Activated T-cell treated with anti-CD3 and anti-CD28 coated beads for 24 hours (primary cell): ENCODE measurements around the gene GNLY.
"Not testable (repeated sequence)": the region's sequence is repeated elsewhere in the genome, so short reads cannot be mapped to it uniquely, and the experiment has no call there.

Experiments
- DNase-seq: peaks from one replicate; pipeline ENCODE4 v3.0.0-alpha.2; 2020; ENCODE audit warnings: low read depth

Gene GNLY

DNA sequence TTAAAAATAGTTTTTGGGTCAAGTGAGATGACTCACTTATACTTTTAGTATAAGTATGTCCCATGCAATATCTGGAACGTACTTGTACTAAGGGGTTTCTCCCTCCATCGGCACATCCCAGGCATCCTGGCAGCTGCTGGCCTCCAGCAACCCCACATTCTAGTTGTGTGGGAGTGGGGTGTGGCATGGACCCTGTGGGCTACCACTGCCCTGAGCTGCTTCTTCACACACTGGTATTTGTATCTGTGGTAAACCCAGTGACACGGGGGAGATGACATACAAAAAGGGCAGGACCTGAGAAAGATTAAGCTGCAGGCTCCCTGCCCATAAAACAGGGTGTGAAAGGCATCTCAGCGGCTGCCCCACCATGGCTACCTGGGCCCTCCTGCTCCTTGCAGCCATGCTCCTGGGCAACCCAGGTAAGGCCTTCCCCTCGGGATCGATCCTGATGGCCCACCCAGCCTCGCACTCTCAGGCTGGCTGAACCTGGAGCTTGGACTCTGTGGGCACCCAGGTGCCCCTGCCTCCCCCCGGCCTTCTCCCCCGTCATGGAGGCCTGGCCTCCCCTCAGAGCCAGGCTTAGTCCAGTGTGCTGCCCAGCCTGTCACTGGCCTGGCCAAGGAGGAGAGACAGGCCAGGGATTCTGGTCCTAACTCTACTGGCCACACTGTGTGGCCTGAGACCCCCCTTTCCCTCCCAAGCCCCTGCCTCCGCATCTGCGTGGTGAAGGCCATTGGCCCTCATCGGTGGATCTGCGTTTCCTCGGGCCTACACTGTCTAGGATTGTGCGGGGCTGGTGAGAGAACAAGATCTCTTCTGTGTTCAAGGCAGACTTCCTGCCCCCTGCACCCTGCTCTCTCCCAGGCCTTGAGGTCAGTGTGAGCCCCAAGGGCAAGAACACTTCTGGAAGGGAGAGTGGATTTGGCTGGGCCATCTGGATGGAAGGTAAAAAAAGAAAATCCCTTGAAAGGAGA is at the start of gene GNLY:
TSS of gene GNLY (plus strand) at position 307 of the 974 bp plus-strand sequence. CDS start at position 368, 61 bp downstream.
- DNase-seq = no peak

DNA sequence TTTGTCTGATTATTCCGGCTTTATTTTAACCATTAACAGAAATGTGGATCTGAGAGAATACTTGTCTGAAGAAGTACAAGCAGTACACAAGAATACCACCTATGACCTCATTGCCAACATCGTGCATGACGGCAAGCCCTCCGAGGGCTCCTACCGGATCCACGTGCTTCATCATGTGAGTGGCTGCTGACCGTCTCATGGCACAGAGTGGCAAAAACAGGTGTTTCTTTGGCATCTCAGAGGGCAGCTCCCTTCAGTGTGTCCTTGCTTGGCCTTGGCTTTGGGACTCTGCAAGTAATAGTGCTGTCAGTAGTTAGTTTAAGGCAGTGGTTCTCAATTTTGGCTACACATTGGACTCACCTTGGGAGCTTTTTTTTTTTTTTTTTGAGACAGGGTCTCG is 49.2 kb upstream of the GNLY start:
- DNase-seq = no peak

- no peak for DNase-seq
Observed at GRCh38 chr2:85646166-85646565, 48.0 kb upstream of the GNLY start.

GRCh38 chr2:85647823-85648526 is 46.2 kb upstream of the GNLY start:
- DNase-seq = no peak

GRCh38 chr2:85648619-85649018 is 45.5 kb upstream of the GNLY start:
- DNase-seq = no peak

DNA sequence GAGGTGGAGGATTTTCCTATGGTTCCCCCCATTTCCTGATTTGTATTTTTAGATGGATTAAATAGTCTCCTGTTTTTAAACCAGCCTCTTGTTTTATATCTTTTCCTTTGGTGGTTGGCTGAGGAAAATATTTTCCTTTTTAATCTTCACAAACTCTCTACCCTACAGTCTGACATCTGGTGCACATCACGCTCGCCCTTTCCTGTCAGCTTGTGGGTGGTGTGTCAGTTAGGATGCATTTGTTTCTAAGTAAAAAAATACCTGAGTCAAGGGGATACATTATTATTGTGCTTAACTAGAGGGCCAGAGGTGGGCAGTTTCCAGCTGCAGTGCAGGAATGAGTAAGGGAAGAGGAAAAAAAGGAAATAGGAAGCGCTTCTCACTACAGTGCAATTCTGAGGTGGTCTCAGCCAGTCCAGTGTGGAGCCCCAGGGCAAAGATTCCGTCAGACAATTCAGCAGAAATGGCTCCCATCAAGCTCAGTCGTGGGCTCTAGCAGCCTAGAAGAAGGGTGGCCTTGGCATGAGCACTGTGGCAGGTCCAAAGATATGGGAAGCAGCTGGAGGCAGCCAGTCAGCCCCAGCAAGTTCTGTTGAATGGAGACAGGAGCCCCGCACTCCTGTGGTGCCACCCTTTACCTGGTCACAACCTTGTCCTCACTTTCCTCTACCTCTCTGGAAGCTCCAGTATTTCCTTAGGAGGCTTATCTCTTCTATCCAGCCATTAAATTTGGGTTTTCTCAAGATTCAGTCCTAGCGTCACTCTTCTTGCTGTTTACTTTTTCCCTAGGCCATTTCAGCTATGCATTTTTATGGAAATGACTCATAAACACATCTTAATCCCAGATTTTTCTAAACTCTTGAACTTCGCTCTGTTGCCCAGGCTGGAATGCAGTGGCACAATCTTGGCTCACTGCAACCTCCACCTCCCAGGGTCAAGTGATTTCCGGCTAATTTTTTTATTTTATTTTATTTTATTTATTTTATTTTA is 44.7 kb upstream of the GNLY start:
- DNase-seq = no peak

GRCh38 chr2:85650456-85650855 is 43.7 kb upstream of the GNLY start:
- DNase-seq = no peak

DNA sequence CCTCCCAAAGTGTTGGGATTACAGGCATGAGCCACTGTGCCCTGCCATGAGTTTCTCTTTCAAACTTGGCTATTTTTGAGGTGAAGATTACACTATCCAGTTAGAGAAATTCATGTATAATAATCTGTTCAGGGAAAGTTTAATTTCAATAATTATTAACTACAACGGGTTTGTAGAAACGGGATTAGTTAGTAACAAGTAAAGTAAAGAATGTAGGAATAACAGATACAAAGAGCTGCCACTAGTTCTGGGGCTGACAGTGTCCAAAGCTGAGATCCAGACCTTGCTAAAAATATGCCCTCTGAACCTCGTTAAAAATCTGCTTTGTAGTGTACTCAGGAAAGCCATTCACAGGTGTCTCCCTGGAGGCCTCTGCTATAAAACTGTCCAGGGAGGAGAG is 43.1 kb upstream of the GNLY start:
- no peak for DNase-seq

GRCh38 chr2:85652056-85652455 is 42.1 kb upstream of the GNLY start:
- no peak for DNase-seq

- no peak for DNase-seq
Observed at GRCh38 chr2:85653996-85654395, 40.2 kb upstream of the GNLY start.

GRCh38 chr2:85655961-85656417 is 38.2 kb upstream of the GNLY start:
- DNase-seq = no peak

GRCh38 chr2:85656468-85656867 is 37.7 kb upstream of the GNLY start:
- DNase-seq = no peak

DNA sequence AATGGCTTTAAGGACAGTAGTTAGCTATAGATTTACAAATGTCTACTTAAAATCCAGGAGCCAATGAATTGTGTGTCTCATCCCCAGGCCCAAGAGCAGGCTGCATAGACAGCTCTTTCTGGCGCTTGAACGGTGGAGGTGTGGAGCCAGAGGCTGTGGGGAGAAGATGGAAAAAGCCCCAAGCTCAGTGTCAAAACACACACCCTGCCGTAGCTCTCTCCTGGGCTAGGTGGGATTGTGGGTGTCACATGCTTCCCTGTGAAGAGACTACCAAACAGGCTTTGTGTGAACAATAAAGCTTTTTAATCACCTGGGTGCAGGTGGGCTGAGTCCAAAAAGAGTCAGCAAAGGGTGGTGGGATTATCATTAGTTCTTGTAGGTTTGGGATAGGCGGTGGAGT is 36.8 kb upstream of the GNLY start:
- not testable (repeated sequence) for DNase-seq

DNA sequence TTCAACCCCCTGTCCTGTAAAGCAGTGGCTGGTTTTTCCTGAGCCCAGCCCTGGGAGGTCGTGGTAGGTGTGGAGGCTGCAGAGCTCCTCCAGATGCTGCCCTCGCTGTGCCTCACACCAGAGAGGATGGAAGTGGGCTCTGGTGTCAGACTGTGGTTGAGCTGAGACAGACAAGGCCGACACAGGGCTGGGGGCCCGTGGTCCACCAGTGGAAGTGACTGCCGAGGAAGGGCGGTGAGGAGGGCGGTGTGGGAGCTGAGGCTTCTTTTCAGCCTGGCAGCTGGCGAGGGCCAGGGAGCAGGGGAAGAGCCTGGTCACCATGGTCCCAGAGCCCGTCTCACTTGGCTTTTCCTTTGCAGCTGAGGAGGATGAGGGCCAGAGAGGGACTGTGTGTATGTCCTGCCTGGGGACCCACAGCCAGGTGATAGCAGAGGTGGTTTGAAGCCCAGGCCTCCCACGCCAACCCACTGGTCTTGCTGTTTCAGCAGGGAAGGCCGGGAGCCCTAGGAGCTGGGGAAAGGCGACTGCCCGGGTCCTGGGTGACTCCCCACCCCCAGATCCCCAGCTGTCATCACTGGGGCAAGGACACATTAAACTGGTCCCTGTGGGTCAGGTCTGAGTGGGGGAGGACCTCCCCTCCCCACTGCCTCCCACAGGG is 34.7 kb upstream of the GNLY start:
- no peak for DNase-seq

- not testable (repeated sequence) for DNase-seq
Observed at GRCh38 chr2:85660301-85660700, 33.9 kb upstream of the GNLY start.

GRCh38 chr2:85660725-85661124 is 33.4 kb upstream of the GNLY start:
- no peak for DNase-seq

GRCh38 chr2:85661139-85661858 is 32.9 kb upstream of the GNLY start:
- no peak for DNase-seq

DNA sequence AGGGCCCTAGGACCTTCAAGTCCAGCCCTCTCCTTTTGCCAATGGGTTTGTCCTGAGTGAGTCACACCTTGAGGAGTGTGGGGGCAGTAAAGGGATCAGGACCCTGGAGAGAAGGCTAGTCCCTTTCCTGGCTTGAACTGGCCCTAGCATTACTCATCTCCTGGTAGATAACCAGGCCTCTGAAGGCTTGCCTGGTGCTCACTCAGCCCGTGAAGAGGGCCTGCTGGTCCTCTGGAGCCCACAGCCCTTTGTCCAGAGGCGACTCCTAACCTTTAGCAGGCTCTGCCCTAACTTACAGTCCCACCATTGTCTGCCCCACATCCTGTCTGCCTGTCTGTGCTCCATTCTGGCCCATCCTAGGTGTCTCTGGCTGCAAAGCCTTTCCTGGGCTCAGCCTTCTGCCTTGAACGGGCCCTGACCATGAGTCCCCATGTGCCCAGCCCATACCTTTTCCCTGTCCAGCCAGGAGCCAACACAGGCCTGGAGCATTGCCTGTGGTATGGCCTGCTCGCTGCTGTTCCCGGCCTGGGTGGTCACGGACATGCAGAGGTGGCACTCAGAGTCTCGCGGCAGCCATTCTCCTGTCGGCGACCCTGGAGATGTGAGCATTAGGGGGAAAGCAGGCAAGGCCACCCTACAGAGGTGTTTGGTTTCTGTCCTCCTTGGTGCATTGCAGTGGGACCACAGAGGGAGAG is 31.1 kb upstream of the GNLY start:
- no peak for DNase-seq

DNA sequence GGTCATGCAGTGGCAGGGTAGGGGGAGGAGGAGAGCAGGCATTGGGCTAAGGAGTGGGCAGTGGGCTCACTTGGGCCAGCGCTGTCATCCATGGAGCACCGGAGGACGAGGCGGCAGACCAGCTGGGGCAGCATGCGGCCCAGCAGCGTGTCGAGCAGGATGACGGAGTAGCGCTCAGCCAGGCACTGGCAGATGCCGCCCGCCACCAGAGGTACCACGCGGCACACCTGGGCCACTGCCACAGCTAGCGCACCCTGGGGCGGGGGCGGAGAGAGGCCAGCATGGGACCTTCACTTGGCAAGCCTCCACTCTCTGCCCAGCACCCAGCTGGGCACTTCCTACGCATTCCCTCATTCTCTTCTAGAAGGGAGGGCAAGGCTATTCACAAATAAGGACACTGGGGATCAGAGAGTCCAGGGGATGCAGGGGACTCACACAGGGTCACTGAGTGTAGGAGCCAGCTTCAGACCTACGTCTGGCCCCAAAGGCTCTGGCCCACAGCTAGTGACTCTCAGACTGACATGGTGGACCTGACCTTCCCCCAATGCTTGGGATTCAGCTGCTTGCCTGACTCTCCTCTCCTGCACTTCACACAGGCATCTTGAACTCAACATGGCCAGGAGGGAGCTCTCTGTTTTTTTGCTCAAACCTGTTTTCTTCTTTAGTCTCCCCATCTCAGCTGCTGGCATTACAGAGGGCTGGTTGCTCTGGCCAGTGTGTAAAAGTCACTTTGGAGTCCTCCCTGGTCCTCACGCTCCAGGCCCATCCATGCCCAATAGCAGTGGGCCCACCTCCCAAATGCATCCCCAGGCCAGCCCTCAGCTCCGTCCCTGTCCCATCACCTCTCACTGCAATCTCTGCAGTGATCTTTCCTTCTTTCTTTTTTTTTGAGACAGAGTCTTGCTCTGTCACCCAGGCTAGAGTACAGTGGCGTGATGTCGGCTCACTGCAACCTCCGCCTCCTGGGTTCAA is 30.3 kb upstream of the GNLY start:
- DNase-seq = no peak
